WERI-Rb-1 (cell line): ENCODE results near the gene MAK.
A peak's percentile ranks its signal among the peaks of the same experiment; 100 is the strongest.

Experiments
- DNase-seq: peaks from one replicate; pipeline ENCODE4 v3.0.0-alpha.2; 2020
- H3K27ac ChIP-seq: fragments of 250-450 bp; sonication (Bioruptor Pico); 2 replicates; pipeline ENCODE4 v1.5.1; 2020; ENCODE audit warnings: mild to moderate bottlenecking, moderate library complexity
- H3K27me3 ChIP-seq: fragments of 250-450 bp; sonication (Bioruptor Pico); 2 replicates; pipeline ENCODE4 v1.5.1; 2021; ENCODE audit warnings: mild to moderate bottlenecking, low read depth, moderate library complexity; ENCODE audit not compliant: insufficient read depth, severe bottlenecking
- H3K36me3 ChIP-seq: fragments of 250-450 bp; sonication (Bioruptor Pico); 2 replicates; pipeline ENCODE4 v1.5.1; 2020; ENCODE audit warnings: mild to moderate bottlenecking, moderate library complexity
- H3K4me3 ChIP-seq: 2 replicates; pipeline ENCODE4 v1.5.1; 2011; ENCODE audit warnings: low read depth, mild to moderate bottlenecking, control low read depth, low read length
- H3K9me3 ChIP-seq: fragments of 250-450 bp; sonication (Bioruptor Pico); 2 replicates; pipeline ENCODE4 v1.5.1; 2021; ENCODE audit warnings: mild to moderate bottlenecking, moderate library complexity; ENCODE audit not compliant: severe bottlenecking
- TF ChIP-seq, protein P1 (sequence below): IDR thresholded peaks from 2 replicates; pipeline ENCODE4 v1.5.1; 2011; ENCODE audit warnings: low read depth, mild to moderate bottlenecking, control low read depth, inconsistent platforms, low read length

MAK gene

DNA sequence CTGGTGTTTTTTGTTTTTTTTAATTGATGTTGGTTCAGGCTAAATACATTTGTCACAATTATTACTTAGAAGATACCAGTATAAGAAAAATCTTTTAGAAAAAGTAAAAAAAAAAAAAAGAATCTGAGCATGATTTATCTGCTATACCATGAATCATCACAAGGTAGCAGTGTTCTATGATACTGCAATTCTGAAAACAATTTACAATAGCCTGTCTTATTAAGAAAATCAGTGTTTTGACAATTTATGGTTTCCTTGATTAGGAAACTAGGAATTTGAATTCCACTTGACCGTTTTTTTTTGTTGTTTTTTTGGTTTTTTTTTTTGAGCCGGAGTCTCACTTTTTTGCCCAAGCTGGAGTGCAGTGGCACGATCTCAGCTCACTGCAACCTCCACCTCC, 9.3 kb upstream of the MAK start:
- Histone ChIP-seq H3K27me3 (no peaks in the 10 kb centered on the region), H3K4me3 (no peak overlapping the region), H3K9me3 (peaks cover 4% of the 10 kb centered on the region), H3K27ac (no peak overlapping the region), H3K36me3 (no peaks in the 10 kb centered on the region)
- TF ChIP-seq, protein P1, sequence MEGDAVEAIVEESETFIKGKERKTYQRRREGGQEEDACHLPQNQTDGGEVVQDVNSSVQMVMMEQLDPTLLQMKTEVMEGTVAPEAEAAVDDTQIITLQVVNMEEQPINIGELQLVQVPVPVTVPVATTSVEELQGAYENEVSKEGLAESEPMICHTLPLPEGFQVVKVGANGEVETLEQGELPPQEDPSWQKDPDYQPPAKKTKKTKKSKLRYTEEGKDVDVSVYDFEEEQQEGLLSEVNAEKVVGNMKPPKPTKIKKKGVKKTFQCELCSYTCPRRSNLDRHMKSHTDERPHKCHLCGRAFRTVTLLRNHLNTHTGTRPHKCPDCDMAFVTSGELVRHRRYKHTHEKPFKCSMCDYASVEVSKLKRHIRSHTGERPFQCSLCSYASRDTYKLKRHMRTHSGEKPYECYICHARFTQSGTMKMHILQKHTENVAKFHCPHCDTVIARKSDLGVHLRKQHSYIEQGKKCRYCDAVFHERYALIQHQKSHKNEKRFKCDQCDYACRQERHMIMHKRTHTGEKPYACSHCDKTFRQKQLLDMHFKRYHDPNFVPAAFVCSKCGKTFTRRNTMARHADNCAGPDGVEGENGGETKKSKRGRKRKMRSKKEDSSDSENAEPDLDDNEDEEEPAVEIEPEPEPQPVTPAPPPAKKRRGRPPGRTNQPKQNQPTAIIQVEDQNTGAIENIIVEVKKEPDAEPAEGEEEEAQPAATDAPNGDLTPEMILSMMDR: 0 out of 2 replicates have a peak, but pooled peaks have one; percentile 18
- no peak for DNase-seq

DNA sequence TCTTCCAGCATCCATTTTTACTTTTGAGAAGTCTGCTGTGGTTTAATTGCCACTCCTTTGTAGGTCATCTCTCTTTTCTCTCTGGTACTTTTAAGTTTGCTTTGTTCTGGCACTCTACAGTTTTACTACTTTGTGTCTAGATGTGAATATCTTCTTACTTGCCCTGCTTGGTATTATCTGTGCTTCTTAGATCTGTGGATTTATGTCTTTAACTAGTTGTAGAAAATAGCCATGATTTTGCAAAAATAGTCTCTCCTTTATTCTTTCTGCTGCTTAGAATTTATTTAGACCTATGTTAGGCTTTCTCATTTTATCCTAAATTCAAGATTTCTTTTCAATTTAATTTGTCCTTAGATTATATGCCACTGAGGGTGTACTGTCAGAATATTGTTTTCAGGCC, 5.2 kb upstream of the MAK start:
- Histone ChIP-seq H3K27me3 (no peaks in the 10 kb centered on the region), H3K36me3 (no peaks in the 10 kb centered on the region), H3K4me3 (no peak overlapping the region), H3K27ac (no peak overlapping the region), H3K9me3 (peaks cover 4% of the 10 kb centered on the region)
- no peak for DNase-seq
- TF ChIP-seq, protein P1: no peak

DNA sequence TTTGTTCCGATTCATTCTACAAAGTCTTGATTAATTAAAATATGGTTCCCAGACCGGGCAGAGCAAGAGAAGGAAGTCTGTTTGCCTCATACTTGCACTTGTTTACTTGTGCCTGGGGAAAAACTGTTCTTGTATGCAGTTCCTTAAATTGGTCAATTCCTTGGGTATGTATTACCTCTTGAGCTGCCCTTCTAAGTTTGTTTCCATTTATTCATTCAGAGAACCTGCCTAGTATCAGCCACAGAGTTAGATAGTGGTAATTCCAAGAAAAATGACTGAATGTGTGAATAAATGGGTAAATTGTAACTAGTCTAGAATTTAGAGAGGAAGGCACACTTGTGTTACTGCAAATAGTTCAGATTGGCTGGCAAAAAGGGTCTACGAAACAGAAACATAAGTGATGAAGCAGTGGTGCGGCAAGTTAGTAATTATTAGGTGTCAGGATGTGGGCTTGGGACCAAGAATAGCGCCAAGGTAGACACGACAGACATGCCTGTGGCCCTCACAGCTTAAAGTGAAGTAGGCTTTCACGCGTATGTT, 525 bp upstream of the MAK start:
- DNase-seq: no peak
- TF ChIP-seq, protein P1: no peak
- peaks cover 15% of the 10 kb centered on the region for H3K9me3 ChIP-seq
- peaks cover 29% of the 10 kb centered on the region for H3K36me3 ChIP-seq
- peak overlapping the region; percentile 89 for H3K4me3 ChIP-seq
- H3K27ac ChIP-seq: peak overlapping the region; percentile 98
- H3K27me3 ChIP-seq: no peaks in the 10 kb centered on the region

DNA sequence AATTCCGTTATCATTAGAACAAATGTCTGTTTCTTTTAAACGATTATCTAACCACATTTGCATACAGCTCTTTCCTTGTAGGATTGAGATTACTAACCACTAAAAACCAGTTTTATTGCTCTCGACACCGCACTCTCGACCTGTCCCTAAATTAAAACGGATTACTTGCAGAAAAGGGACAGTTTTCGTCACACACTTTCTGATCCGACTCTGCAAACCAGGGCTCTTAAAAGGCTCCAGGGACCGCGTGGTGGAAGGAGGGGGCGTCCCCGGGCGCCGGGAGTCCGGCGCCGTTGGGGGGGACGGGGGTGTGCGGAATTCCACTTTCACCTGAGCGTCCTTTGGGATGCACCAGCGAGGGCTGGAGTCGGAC, 731 bp downstream of the MAK start:
- Histone ChIP-seq H3K27ac (peak overlapping the region; percentile 98), H3K4me3 (peak overlapping the region; percentile 89), H3K36me3 (peaks cover 42% of the 10 kb centered on the region), H3K9me3 (peaks cover 11% of the 10 kb centered on the region), H3K27me3 (no peaks in the 10 kb centered on the region)
- TF ChIP-seq, protein P1: no peak
- peak; percentile 56 for DNase-seq

DNA sequence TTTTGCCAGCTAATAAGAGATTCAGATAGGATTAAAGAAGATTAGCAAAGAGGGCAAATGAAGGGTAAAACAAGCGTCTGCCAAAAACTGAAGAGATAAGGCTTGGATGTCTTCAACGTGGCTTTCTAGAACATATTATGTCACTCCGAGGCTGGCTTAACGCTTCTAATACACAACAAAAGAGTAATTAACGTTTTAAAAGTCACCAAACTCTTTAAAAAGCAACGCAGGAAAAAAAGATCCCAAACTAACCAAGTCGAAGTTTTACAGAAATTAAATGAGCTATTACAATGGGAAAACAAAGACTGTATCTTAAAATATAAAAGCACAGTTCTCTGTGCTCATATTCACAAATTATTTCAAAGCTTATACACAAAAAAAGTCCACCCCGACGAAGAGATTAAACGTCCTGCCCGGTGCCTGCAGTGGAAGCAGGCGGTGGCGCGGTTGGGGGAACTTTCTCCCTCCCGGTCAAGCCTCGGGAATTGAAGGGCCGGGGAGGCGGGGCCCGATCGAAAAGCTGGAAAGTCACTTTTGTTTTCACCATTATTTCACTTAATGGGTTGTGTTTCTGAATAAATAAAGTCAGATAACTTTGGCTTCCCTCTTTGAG, 1.2 kb downstream of the MAK start:
- Histone ChIP-seq H3K9me3 (peaks cover 11% of the 10 kb centered on the region), H3K4me3 (peak overlapping the region; percentile 89), H3K27me3 (no peaks in the 10 kb centered on the region), H3K27ac (peak overlapping the region; percentile 98), H3K36me3 (peaks cover 46% of the 10 kb centered on the region)
- TF ChIP-seq, protein P1: no peak
- DNase-seq: peak; percentile 78

DNA sequence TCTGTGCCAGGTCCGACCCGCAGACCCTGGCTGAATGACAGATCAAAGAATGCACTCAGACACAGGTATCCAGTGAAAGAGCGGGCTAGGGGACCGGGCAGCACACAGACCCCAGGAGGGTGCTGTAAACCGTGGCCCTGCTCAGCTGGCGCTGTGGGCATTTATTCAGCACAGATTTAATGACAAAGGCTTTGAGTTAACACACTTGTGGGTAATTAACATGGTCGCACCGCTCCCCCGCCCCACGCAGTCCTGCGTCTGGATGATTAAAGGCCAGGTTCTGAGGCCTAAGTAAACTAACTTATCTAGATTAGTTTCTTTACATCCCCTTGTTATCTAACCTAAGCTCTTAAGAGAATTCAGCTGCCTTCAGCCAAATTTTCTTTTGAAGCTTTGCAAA, 3.5 kb downstream of the MAK start:
- Histone ChIP-seq H3K4me3 (no peak overlapping the region), H3K9me3 (peaks cover 11% of the 10 kb centered on the region), H3K27me3 (no peaks in the 10 kb centered on the region), H3K27ac (peak overlapping the region; percentile 98), H3K36me3 (peaks cover 69% of the 10 kb centered on the region)
- peak; percentile 57 for DNase-seq
- TF ChIP-seq, protein P1: no peak
